GM21528 (cell line): ENCODE measurements around the gene SDK2.

Experiments
- ATAC-seq: cut with Tn5 transposase; IDR thresholded peaks from one replicate; pipeline ENCODE4 v1.9.1; 2021; ENCODE audit warnings: mild to moderate bottlenecking, moderate library complexity; ENCODE audit not compliant: unreplicated experiment, low FRiP score

Gene SDK2

DNA sequence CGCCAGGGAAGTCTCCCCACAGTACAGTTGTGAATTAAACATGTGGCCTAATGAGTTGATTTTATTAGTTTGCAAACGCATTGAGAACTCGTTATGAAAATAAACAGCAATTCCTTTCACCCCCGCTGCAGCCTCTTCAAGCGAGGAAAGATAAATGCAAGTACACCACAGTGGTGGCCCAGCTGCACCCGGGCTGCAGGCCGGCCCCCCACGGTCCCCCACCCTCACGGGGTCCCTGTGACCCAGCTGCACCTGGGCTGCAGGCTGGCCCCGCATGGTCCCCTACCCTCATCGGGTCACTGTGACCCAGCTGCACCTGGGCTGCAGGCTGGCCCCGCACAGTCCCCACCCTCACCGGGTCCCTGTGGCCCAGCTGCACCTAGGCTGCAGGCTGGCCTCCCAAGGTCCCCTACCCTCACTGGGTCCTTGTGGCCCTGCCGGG, 32.2 kb downstream of the SDK2 start:
- no peak for ATAC-seq

DNA sequence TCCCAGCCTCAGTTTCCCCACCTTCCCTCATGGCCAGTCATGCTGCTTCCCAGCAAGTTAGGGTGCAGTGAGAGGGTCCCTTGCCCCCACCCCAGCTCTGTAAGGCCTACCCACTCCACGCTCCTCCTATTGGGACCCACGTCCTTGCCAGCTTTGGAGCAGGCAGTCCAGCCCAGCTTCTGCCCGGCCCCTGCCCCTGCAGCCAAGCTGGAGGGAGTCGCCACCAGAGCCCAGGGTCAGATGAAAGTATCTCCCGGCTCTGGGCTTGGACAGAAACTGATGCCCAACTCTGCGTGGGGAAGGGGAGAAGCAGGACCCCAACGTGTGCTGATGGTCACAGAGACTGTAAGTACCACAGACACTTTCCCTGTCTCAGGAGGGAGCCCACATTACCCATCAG, 32.6 kb downstream of the SDK2 start:
- ATAC-seq = no peak

DNA sequence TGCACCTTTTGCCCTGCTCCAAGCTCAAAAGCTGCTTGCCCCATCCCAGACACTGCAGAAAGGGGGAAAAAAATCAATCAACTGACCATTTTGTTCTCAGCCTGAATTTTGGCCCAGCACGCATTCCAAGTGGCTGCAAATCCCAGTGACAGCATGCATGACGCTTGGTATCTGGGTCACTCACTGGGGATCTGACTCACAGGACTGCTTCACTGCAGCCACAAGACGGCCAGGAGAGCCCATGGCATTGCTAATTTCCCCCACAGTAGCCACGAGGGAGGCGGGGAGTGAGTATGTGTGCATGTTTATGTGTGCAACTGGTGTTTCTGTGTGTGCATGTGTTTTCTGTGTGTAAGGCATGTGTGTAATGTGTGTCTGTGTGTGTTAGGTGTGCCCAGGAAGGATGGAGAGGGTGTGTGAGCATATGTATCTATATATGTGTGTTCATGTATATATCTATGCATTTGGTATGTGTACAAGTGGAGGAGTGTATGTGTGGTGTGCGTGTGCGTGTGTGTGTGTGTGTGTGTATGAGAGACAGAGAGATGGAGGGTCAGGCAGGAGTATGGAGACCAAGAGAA, 33.8 kb downstream of the SDK2 start:
- ATAC-seq = no peak

- ATAC-seq = no peak
Observed at GRCh38 chr17:73609758-73610157, 34.5 kb downstream of the SDK2 start.

GRCh38 chr17:73609060-73609459, 35.2 kb downstream of the SDK2 start:
- no peak for ATAC-seq

- no peak for ATAC-seq
Observed at GRCh38 chr17:73605444-73605843, 38.8 kb downstream of the SDK2 start.

- ATAC-seq = no peak
Observed at GRCh38 chr17:73604476-73604875, 39.8 kb downstream of the SDK2 start.

DNA sequence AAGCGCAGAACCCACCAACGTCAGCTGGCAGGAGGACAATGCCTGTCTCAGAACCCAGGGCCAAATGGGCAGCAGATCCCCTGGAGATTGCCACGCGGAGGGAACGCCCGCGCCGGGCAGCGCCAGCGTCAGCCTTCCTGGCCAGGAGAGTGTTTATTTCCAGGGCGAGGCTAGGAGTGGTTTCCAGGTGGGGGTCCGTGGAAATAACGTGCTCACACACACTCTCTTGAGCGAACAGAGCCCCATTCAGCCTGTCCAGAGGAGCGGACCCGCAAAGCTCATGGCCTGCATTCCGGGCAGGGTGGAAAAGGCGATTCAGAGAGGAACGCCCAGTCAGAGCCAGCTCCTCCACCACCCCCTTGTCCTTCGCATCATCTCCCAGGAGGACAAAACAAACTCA, 40.3 kb downstream of the SDK2 start:
- no peak for ATAC-seq

GRCh38 chr17:73600103-73600871, 44.0 kb downstream of the SDK2 start:
- no peak for ATAC-seq

DNA sequence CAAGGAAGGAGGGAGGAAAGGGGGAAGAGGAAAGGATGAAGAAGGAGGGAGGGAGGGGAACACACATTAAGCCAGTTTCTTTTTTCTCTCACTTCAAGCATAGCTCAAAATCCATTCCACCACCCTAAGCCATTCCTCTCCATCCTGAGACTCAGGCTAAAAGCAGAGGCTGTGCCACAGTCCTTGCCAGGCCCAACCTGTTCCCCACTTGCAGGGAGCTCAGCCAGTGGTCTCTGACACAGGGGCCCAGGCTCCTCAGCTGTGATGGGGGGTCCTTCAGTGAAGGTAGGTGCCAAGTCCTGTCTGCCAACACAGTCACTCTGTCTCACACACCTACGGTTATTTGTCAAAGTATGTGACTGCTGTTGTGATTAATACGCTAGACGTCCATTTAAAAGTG, 44.6 kb downstream of the SDK2 start:
- no peak for ATAC-seq

GRCh38 chr17:73598212-73598611, 46.0 kb downstream of the SDK2 start:
- ATAC-seq = no peak

GRCh38 chr17:73595931-73596330, 48.3 kb downstream of the SDK2 start:
- ATAC-seq = no peak

- no peak for ATAC-seq
Observed at GRCh38 chr17:73595479-73595878, 48.8 kb downstream of the SDK2 start.

GRCh38 chr17:73595068-73595467, 49.2 kb downstream of the SDK2 start:
- no peak for ATAC-seq

DNA sequence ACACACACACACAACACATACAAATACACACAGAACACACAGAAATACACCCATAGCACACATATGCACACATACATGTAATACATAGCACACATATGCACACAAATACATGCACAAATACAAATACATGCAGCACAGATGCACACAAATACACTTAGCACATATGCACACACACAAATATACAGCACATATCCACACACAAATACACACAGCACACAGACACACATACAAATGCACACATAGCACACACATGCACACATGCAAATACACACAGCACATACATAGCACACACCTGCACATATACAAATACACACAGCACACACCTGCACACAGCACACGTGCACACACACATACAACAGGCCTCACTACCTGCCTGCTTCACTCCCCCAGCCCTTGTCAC, 49.6 kb downstream of the SDK2 start:
- ATAC-seq = no peak

DNA sequence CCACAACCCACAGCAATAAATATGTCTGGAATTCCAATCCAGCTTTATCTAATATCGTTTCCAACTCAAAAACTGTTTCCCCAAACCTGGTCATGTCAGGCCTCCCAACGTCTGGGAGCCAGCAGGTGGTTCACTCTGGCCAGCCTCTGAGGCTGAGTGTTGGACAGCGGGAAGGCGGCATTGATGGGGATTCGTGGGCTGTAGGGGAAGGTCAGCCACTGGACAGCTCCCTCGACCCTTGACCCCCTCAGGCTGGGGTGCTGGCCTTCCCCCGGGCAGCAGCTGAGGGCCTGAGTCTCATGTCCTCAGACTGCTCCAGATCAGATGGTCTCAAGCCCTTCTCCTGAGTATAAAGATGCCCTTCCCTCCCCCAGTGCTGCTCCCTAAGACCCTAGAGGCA, 50.2 kb downstream of the SDK2 start:
- ATAC-seq = no peak

GRCh38 chr17:73593249-73593965, 50.8 kb downstream of the SDK2 start:
- no peak for ATAC-seq

GRCh38 chr17:73592501-73592961, 51.7 kb downstream of the SDK2 start:
- no peak for ATAC-seq

DNA sequence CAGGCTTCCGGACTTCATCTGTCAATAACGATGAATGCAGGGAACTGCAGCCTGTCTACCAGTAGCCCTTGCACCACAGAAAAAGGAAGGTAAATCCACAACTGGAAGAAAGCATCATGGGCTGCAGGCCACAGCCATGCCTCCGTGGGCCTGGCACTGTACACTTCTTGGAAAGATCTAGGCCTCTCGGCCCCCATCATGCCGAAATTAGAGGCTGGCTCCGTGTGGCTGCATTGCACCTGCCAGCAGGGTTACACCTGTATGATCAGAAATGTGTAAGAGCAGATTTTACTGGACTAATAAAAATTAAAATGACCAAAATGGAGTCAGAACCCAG, 52.2 kb downstream of the SDK2 start:
- ATAC-seq = peak; percentile 15

DNA sequence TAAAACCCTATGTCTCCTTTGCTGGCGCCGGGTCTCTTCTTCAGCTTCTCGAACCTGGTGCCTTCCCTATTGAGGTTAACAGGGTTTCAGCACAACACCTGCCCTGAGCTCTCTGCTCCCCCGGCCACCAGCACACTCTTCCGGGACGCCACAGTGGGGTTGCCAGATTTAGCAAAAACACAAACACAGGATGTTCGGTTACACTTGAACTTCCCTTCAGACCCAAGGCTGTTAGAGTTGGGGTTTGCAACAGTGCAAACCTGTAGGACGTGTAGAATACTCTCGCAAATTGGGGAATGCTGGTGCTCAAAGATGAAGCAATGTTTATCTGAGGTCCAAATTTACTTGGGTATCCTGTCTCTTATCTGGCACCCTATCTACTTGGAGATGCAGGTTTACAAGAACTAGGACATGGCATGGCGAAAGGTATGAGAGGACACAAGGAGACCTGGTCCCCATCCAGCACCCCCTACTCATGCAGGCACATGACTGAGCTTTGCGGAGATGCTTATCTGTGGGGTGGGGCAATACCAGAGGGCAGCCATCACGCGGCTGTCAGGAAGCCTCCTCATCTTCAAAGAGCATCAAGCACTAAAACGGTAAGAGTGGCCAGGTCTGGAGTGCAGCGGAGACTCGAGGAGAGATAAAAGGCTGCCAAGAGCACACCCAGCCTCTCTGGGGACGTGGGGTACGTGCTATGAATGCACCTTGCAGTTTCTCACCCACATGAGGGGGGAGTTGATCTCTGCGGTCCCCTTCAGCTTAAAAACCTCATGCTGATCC, 52.8 kb downstream of the SDK2 start:
- ATAC-seq = peak; percentile 55
